ENCODE data around the gene HAND1. TPM values are rescaled to one million over a fixed set of nuclear protein-coding genes. Genes with fewer than 3 reads are reported as not detected.

HAND1 gene
- total and polyA plus RNA-seq, 2 experiments from 2014 or later = not detected

DNA sequence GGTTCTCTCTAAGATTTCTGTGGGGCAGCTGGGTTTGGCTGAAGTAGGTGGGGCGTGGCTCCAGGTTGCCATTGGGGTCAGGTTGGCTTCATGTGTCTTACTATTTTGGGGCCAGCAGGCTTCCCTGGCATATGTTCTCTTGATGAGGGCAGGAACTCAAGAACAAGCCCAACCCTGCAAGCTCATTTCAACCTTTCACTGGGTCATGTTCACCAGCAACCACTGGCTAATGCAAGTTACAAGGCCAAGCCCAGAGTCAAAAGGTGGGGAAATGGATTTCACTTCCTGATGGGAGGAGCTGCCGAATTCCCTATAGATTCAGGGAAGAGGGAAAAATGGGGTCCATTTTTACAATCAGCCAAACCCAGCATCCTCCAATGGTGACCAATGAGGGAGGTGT is 34.0 kb upstream of the HAND1 start:
- Mint-ChIP-seq H3K27me3 (ENCODE audit: insufficient read depth, low read depth, poor library complexity) (peaks cover 3% of the 10 kb centered on the region), H3K9me3 (no peaks in the 10 kb centered on the region), H3K36me3 (ENCODE audit: low read depth) (no peaks in the 10 kb centered on the region), H3K27ac (no peak overlapping the region), H3K4me3 (no peak overlapping the region), H3K4me1 (peaks cover 3% of the 10 kb centered on the region)
- DNase-seq (ENCODE audit: low spot score) (no peak), ATAC-seq (no peak)
- Histone ChIP-seq H3K4me3 (no peak overlapping the region), H3K4me1 (ENCODE audit: insufficient read depth) (no peaks in the 10 kb centered on the region), H3K36me3 (ENCODE audit: insufficient read depth) (no peaks in the 10 kb centered on the region), H3K27ac (ENCODE audit: low read depth) (no peak overlapping the region), H3K27me3 (ENCODE audit: insufficient read depth) (no peaks in the 10 kb centered on the region), H2AFZ (peak overlapping the region; percentile 59; the same call in 1 of the 2 replicates), H4K20me1 (replicated peaks; ENCODE audit: insufficient read depth) (no peaks in the 10 kb centered on the region), H3K4me2 (no peak overlapping the region), H3F3A (replicated peaks; ENCODE audit: low read depth) (no peaks in the 10 kb centered on the region), H3K9me2 (ENCODE audit: insufficient read depth) (no peaks in the 10 kb centered on the region), H3K79me2 (replicated peaks; ENCODE audit: insufficient read depth) (no peaks in the 10 kb centered on the region)
- no peak for TF ChIP-seq ZNF331 (CRISPR knock-in tag; IDR thresholded peaks at IDR 0.05; ENCODE audit: low read depth)
- TF ChIP-seq, protein P1, sequence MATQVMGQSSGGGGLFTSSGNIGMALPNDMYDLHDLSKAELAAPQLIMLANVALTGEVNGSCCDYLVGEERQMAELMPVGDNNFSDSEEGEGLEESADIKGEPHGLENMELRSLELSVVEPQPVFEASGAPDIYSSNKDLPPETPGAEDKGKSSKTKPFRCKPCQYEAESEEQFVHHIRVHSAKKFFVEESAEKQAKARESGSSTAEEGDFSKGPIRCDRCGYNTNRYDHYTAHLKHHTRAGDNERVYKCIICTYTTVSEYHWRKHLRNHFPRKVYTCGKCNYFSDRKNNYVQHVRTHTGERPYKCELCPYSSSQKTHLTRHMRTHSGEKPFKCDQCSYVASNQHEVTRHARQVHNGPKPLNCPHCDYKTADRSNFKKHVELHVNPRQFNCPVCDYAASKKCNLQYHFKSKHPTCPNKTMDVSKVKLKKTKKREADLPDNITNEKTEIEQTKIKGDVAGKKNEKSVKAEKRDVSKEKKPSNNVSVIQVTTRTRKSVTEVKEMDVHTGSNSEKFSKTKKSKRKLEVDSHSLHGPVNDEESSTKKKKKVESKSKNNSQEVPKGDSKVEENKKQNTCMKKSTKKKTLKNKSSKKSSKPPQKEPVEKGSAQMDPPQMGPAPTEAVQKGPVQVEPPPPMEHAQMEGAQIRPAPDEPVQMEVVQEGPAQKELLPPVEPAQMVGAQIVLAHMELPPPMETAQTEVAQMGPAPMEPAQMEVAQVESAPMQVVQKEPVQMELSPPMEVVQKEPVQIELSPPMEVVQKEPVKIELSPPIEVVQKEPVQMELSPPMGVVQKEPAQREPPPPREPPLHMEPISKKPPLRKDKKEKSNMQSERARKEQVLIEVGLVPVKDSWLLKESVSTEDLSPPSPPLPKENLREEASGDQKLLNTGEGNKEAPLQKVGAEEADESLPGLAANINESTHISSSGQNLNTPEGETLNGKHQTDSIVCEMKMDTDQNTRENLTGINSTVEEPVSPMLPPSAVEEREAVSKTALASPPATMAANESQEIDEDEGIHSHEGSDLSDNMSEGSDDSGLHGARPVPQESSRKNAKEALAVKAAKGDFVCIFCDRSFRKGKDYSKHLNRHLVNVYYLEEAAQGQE (IDR thresholded peaks at IDR 0.05; ENCODE audit: unreplicated experiment) = no peak
- TF ChIP-seq JUNB (IDR thresholded peaks at IDR 0.05; ENCODE audit: unreplicated experiment) = no peak
- no peak for TF ChIP-seq CREB1 (CRISPR knock-in tag; IDR thresholded peaks at IDR 0.05; ENCODE audit: low read depth)
- TF ChIP-seq STAT1 (IDR thresholded peaks at IDR 0.05; ENCODE audit: unreplicated experiment) = no peak
- TF ChIP-seq EZH2 (IDR thresholded peaks at IDR 0.05; ENCODE audit: low read depth, unreplicated experiment) = no peak
- no peak for TF ChIP-seq POLR2AphosphoS5 (IDR thresholded peaks at IDR 0.05; ENCODE audit: low read depth)
- TF ChIP-seq, protein P2, sequence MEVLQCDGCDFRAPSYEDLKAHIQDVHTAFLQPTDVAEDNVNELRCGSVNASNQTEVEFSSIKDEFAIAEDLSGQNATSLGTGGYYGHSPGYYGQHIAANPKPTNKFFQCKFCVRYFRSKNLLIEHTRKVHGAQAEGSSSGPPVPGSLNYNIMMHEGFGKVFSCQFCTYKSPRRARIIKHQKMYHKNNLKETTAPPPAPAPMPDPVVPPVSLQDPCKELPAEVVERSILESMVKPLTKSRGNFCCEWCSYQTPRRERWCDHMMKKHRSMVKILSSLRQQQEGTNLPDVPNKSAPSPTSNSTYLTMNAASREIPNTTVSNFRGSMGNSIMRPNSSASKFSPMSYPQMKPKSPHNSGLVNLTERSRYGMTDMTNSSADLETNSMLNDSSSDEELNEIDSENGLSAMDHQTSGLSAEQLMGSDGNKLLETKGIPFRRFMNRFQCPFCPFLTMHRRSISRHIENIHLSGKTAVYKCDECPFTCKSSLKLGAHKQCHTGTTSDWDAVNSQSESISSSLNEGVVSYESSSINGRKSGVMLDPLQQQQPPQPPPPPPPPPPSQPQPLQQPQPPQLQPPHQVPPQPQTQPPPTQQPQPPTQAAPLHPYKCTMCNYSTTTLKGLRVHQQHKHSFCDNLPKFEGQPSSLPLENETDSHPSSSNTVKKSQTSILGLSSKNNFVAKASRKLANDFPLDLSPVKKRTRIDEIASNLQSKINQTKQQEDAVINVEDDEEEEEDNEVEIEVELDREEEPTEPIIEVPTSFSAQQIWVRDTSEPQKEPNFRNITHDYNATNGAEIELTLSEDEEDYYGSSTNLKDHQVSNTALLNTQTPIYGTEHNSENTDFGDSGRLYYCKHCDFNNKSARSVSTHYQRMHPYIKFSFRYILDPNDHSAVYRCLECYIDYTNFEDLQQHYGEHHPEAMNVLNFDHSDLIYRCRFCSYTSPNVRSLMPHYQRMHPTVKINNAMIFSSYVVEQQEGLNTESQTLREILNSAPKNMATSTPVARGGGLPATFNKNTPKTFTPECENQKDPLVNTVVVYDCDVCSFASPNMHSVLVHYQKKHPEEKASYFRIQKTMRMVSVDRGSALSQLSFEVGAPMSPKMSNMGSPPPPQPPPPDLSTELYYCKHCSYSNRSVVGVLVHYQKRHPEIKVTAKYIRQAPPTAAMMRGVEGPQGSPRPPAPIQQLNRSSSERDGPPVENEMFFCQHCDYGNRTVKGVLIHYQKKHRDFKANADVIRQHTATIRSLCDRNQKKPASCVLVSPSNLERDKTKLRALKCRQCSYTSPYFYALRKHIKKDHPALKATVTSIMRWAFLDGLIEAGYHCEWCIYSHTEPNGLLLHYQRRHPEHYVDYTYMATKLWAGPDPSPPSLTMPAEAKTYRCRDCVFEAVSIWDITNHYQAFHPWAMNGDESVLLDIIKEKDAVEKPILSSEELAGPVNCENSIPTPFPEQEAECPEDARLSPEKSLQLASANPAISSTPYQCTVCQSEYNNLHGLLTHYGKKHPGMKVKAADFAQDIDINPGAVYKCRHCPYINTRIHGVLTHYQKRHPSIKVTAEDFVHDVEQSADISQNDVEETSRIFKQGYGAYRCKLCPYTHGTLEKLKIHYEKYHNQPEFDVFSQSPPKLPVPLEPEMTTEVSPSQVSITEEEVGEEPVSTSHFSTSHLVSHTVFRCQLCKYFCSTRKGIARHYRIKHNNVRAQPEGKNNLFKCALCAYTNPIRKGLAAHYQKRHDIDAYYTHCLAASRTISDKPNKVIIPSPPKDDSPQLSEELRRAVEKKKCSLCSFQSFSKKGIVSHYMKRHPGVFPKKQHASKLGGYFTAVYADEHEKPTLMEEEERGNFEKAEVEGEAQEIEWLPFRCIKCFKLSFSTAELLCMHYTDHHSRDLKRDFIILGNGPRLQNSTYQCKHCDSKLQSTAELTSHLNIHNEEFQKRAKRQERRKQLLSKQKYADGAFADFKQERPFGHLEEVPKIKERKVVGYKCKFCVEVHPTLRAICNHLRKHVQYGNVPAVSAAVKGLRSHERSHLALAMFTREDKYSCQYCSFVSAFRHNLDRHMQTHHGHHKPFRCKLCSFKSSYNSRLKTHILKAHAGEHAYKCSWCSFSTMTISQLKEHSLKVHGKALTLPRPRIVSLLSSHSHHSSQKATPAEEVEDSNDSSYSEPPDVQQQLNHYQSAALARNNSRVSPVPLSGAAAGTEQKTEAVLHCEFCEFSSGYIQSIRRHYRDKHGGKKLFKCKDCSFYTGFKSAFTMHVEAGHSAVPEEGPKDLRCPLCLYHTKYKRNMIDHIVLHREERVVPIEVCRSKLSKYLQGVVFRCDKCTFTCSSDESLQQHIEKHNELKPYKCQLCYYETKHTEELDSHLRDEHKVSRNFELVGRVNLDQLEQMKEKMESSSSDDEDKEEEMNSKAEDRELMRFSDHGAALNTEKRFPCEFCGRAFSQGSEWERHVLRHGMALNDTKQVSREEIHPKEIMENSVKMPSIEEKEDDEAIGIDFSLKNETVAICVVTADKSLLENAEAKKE (CRISPR knock-in tag; IDR thresholded peaks at IDR 0.05) = no peak
- TF ChIP-seq, protein P3, sequence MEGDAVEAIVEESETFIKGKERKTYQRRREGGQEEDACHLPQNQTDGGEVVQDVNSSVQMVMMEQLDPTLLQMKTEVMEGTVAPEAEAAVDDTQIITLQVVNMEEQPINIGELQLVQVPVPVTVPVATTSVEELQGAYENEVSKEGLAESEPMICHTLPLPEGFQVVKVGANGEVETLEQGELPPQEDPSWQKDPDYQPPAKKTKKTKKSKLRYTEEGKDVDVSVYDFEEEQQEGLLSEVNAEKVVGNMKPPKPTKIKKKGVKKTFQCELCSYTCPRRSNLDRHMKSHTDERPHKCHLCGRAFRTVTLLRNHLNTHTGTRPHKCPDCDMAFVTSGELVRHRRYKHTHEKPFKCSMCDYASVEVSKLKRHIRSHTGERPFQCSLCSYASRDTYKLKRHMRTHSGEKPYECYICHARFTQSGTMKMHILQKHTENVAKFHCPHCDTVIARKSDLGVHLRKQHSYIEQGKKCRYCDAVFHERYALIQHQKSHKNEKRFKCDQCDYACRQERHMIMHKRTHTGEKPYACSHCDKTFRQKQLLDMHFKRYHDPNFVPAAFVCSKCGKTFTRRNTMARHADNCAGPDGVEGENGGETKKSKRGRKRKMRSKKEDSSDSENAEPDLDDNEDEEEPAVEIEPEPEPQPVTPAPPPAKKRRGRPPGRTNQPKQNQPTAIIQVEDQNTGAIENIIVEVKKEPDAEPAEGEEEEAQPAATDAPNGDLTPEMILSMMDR (conservative IDR thresholded peaks at IDR 0.05; ENCODE audit: low read depth in 2 of 2) = no peak
- no peak for TF ChIP-seq ZNF114 (CRISPR knock-in tag; IDR thresholded peaks at IDR 0.05)
- no peak for TF ChIP-seq EZH2phosphoT487 (IDR thresholded peaks at IDR 0.05; ENCODE audit: unreplicated experiment)
- TF ChIP-seq, protein P4, sequence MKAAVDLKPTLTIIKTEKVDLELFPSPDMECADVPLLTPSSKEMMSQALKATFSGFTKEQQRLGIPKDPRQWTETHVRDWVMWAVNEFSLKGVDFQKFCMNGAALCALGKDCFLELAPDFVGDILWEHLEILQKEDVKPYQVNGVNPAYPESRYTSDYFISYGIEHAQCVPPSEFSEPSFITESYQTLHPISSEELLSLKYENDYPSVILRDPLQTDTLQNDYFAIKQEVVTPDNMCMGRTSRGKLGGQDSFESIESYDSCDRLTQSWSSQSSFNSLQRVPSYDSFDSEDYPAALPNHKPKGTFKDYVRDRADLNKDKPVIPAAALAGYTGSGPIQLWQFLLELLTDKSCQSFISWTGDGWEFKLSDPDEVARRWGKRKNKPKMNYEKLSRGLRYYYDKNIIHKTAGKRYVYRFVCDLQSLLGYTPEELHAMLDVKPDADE (IDR thresholded peaks at IDR 0.05) = no peak
- TF ChIP-seq NANOG (IDR thresholded peaks at IDR 0.05; ENCODE audit: borderline replicate concordance) = no peak
